Caco-2 (cell line): ENCODE measurements around the gene BTK. TPM values are rescaled to one million over a fixed set of nuclear protein-coding genes. Genes with fewer than 3 reads are reported as not detected.

ENCODE experiments used
- BruUV-seq: library from RNA; stranded (reverse); fragments of 400-500 nt; replicated peaks from 2 replicates; lab custom pipeline; 2021; lab: Mats Ljungman, UMichigan
- CTCF ChIA-PET: fragments of 300-600 bp; sonication (Branson Sonifier 250); formaldehyde crosslinking; loops from one replicate; lab custom pipeline; 2022; ENCODE audit warnings: antibody characterized with exemption; lab: Charles Lee
- POLR2A ChIA-PET: fragments of 300-600 bp; sonication (Branson Sonifier 250); formaldehyde crosslinking; loops from one replicate; lab custom pipeline; 2022; ENCODE audit warnings: antibody characterized with exemption; lab: Charles Lee
- DNase-seq, 2 experiments: peaks; one replicate each; pipeline versions ENCODE4 v3.0.0 to v3.0.0-alpha.2; 2020 to 2022
- H3K27me3 ChIP-seq: replicated peaks from 2 replicates; pipeline ENCODE4 v1.6.0; 2011; ENCODE audit warnings: low read length; ENCODE audit not compliant: control insufficient read depth, insufficient read depth
- H3K36me3 ChIP-seq: 2 replicates; pipeline ENCODE4 v1.5.1; 2011; ENCODE audit warnings: low read length; ENCODE audit not compliant: control insufficient read depth, insufficient read depth
- H3K4me1 ChIP-seq: fragments of 250-450 bp; sonication (Bioruptor Pico); 2 replicates; pipeline ENCODE4 v1.5.1; 2020; ENCODE audit warnings: mild to moderate bottlenecking
- H3K4me3 ChIP-seq: 2 replicates; pipeline ENCODE4 v1.5.1; 2011; ENCODE audit warnings: low read depth, mild to moderate bottlenecking, control low read depth, low read length
- H3K9me3 ChIP-seq: fragments of 250-450 bp; sonication (Bioruptor Pico); 2 replicates; pipeline ENCODE4 v1.5.1; 2020; ENCODE audit warnings: mild to moderate bottlenecking, moderate library complexity
- H3K27ac Mint-ChIP-seq: one replicate; pipeline ENCODE4 v1.8.0; 2022; ENCODE audit warnings: mixed read lengths; ENCODE audit not compliant: unreplicated experiment
- H3K27me3 Mint-ChIP-seq: one replicate; pipeline ENCODE4 v1.8.0; 2022; ENCODE audit warnings: mixed read lengths; ENCODE audit not compliant: insufficient read depth, unreplicated experiment
- H3K36me3 Mint-ChIP-seq: one replicate; pipeline ENCODE4 v1.8.0; 2022; ENCODE audit warnings: mild to moderate bottlenecking, mixed read lengths; ENCODE audit not compliant: insufficient read depth, unreplicated experiment
- H3K4me1 Mint-ChIP-seq: one replicate; pipeline ENCODE4 v1.8.0; 2022; ENCODE audit warnings: low read depth, mixed read lengths; ENCODE audit not compliant: unreplicated experiment
- H3K4me3 Mint-ChIP-seq: one replicate; pipeline ENCODE4 v1.8.0; 2022; ENCODE audit warnings: mild to moderate bottlenecking, moderate library complexity, mixed read lengths; ENCODE audit not compliant: unreplicated experiment
- H3K9me3 Mint-ChIP-seq: one replicate; pipeline ENCODE4 v1.8.0; 2022; ENCODE audit warnings: mixed read lengths; ENCODE audit not compliant: unreplicated experiment
- CTCF ChIP-seq, 2 experiments: fragments of 200-600 bp in 1 of 2; IDR thresholded peaks; 1 replicate in 1 of 2; 2 replicates in 1 of 2; pipeline versions ENCODE4 v1.5.1 to v1.8.0; 2011 to 2022; ENCODE audit warnings: antibody characterized with exemption in 1 of 2, control low read depth in 1 of 2, inconsistent platforms in 1 of 2, low read depth in 1 of 2, low read length in 1 of 2, mild to moderate bottlenecking in 1 of 2, moderate library complexity in 1 of 2; ENCODE audit not compliant: insufficient read depth in 1 of 2, severe bottlenecking in 1 of 2, unreplicated experiment in 1 of 2
- intact Hi-C: fragments of 100-400 bp; cut with micrococcal nuclease; formaldehyde crosslinking; loops from one replicate; pipeline ENCODE4 v1.10.0; 2022; ENCODE audit not compliant: unreplicated experiment
- total RNA-seq: library from RNA; stranded (reverse); gene quantifications from 2 replicates; pipeline ENCODE4 v1.2.3, GENCODE V29; 2022

The BTK gene
- total RNA-seq, 1 experiment from 2014 or later, result not detected

- POLR2A ChIA-PET, result no interaction called here
- no peak for DNase-seq
- H3K27me3 Mint-ChIP-seq, result no peaks in the 10 kb centered on the region
- H3K27ac Mint-ChIP-seq, result no peak overlapping the region
- intact Hi-C loops, result no loop called here
- CTCF ChIA-PET, result no interaction called here
- TF ChIP-seq CTCF (IDR thresholded peaks at IDR 0.05; ENCODE audit: insufficient read depth in 1 of 2, low read depth in 1 of 2, low read length in 1 of 2, severe bottlenecking in 1 of 2, unreplicated experiment in 1 of 2), result no peak
- no peaks in the 10 kb centered on the region for H3K36me3 Mint-ChIP-seq
- H3K27me3 ChIP-seq, result no peaks in the 10 kb centered on the region; the same call in 1 of the 2 replicates
- no peaks in the 10 kb centered on the region for H3K9me3 Mint-ChIP-seq
- H3K4me1 Mint-ChIP-seq, result no peaks in the 10 kb centered on the region
- no peak overlapping the region for H3K4me3 ChIP-seq
- H3K4me3 Mint-ChIP-seq, result no peak overlapping the region
- no TSS peak for BruUV-seq
- no peaks in the 10 kb centered on the region for H3K36me3 ChIP-seq
- H3K4me1 ChIP-seq, result no peaks in the 10 kb centered on the region
- no peaks in the 10 kb centered on the region for H3K9me3 ChIP-seq
Observed at GRCh38 chrX:101362116-101362515, 23.9 kb downstream of the BTK start.

- no peak overlapping the region for H3K27ac Mint-ChIP-seq
- H3K9me3 Mint-ChIP-seq, result no peaks in the 10 kb centered on the region
- POLR2A ChIA-PET, result no interaction called here
- DNase-seq, result no peak
- no peaks in the 10 kb centered on the region for H3K9me3 ChIP-seq
- TF ChIP-seq CTCF (IDR thresholded peaks at IDR 0.05; ENCODE audit: insufficient read depth in 1 of 2, low read depth in 1 of 2, low read length in 1 of 2, severe bottlenecking in 1 of 2, unreplicated experiment in 1 of 2), result no peak
- H3K4me1 Mint-ChIP-seq, result no peaks in the 10 kb centered on the region
- H3K27me3 ChIP-seq, result no peaks in the 10 kb centered on the region
- no peak overlapping the region for H3K4me3 ChIP-seq
- no peaks in the 10 kb centered on the region for H3K36me3 Mint-ChIP-seq
- H3K27me3 Mint-ChIP-seq, result no peaks in the 10 kb centered on the region
- intact Hi-C loops, result no loop called here
- no TSS peak for BruUV-seq
- no peaks in the 10 kb centered on the region for H3K4me1 ChIP-seq
- CTCF ChIA-PET, result no interaction called here
- no peaks in the 10 kb centered on the region for H3K36me3 ChIP-seq
- H3K4me3 Mint-ChIP-seq, result no peak overlapping the region
Observed at GRCh38 chrX:101360390-101360789, 25.6 kb downstream of the BTK start.

GRCh38 chrX:101359966-101360365, 26.0 kb downstream of the BTK start:
- Mint-ChIP-seq H3K4me3 (no peak overlapping the region), H3K36me3 (no peaks in the 10 kb centered on the region), H3K9me3 (no peaks in the 10 kb centered on the region), H3K27ac (no peak overlapping the region), H3K27me3 (no peaks in the 10 kb centered on the region), H3K4me1 (no peaks in the 10 kb centered on the region)
- H3K36me3 ChIP-seq, result no peaks in the 10 kb centered on the region
- CTCF ChIA-PET, result no interaction called here
- no TSS peak for BruUV-seq
- no peaks in the 10 kb centered on the region for H3K4me1 ChIP-seq
- no peak for TF ChIP-seq CTCF (IDR thresholded peaks at IDR 0.05; ENCODE audit: insufficient read depth in 1 of 2, low read depth in 1 of 2, low read length in 1 of 2, severe bottlenecking in 1 of 2, unreplicated experiment in 1 of 2)
- H3K4me3 ChIP-seq, result no peak overlapping the region
- DNase-seq, result no peak
- no peaks in the 10 kb centered on the region for H3K9me3 ChIP-seq
- no peaks in the 10 kb centered on the region for H3K27me3 ChIP-seq
- POLR2A ChIA-PET, result no interaction called here
- intact Hi-C loops, result no loop called here
